SK-N-SH treated with all-trans-retinoic acid at 6 μM for 48 hours (cell line): Measurements from ENCODE around the gene LIN52.

Experiments
- ATAC-seq: fragments of 200-7000 bp; cut with Tn5 transposase; 3 replicates; pipeline ENCODE4 v1.9.1; 2020; ENCODE audit warnings: mild to moderate bottlenecking, moderate library complexity
- ARNTL ChIP-seq: fragments of 450-650 bp; formaldehyde crosslinking; IDR thresholded peaks from 2 replicates; pipeline ENCODE4 v1.5.0; 2020; ENCODE audit warnings: low read depth, mild to moderate bottlenecking, moderate library complexity, borderline replicate concordance
- BACH2 ChIP-seq: fragments of 250-450 bp; sonication (Bioruptor Pico); IDR thresholded peaks from 2 replicates; pipeline ENCODE4 v1.9.0; 2021; ENCODE audit warnings: mild to moderate bottlenecking, borderline replicate concordance
- CSDC2 ChIP-seq: fragments of 250-450 bp; sonication (Bioruptor Pico); IDR thresholded peaks from 2 replicates; pipeline ENCODE4 v1.5.0; 2020; ENCODE audit warnings: mild to moderate bottlenecking, moderate library complexity
- ESRRG ChIP-seq: fragments of 250-450 bp; sonication (Bioruptor Pico); IDR thresholded peaks from 2 replicates; pipeline ENCODE4 v1.6.1; 2021; ENCODE audit warnings: mild to moderate bottlenecking
- GLIS3 ChIP-seq: fragments of 250-450 bp; sonication (Bioruptor Pico); IDR thresholded peaks from 2 replicates; pipeline ENCODE4 v1.5.0; 2020; ENCODE audit warnings: mild to moderate bottlenecking, moderate library complexity
- ISL1 ChIP-seq: fragments of 250-450 bp; sonication (Bioruptor Pico); IDR thresholded peaks from 2 replicates; pipeline ENCODE4 v2.1.2; 2022; ENCODE audit warnings: mild to moderate bottlenecking, moderate library complexity
- OSR1 ChIP-seq: fragments of 250-450 bp; sonication (Bioruptor Pico); IDR thresholded peaks from 2 replicates; pipeline ENCODE4 v1.8.0; 2022; ENCODE audit warnings: moderate library complexity, mild to moderate bottlenecking, inconsistent platforms
- PPARA ChIP-seq: fragments of 250-450 bp; sonication (Bioruptor Pico); IDR thresholded peaks from 2 replicates; pipeline ENCODE4 v1.5.0; 2020; ENCODE audit warnings: mild to moderate bottlenecking, borderline replicate concordance
- RARB ChIP-seq: fragments of 250-450 bp; sonication (Bioruptor Pico); IDR thresholded peaks from 2 replicates; pipeline ENCODE4 v1.8.0; 2021; ENCODE audit warnings: mild to moderate bottlenecking, moderate library complexity
- SNAI2 ChIP-seq: fragments of 250-450 bp; sonication (Bioruptor Pico); IDR thresholded peaks from 2 replicates; pipeline ENCODE4 v1.5.0; 2020; ENCODE audit warnings: mild to moderate bottlenecking, moderate library complexity
- TCF4 ChIP-seq: fragments of 250-450 bp; sonication (Bioruptor Pico); IDR thresholded peaks from 2 replicates; pipeline ENCODE4 v1.8.0; 2021; ENCODE audit warnings: mild to moderate bottlenecking, moderate library complexity, borderline replicate concordance
- TOX ChIP-seq: fragments of 250-450 bp; sonication (Bioruptor Pico); IDR thresholded peaks from 2 replicates; pipeline ENCODE4 v1.8.0; 2021; ENCODE audit warnings: mild to moderate bottlenecking, moderate library complexity, borderline replicate concordance
- TSHZ2 ChIP-seq: fragments of 250-450 bp; sonication (Bioruptor Pico); IDR thresholded peaks from 2 replicates; pipeline ENCODE4 v1.5.0; 2020; ENCODE audit warnings: mild to moderate bottlenecking, moderate library complexity
- ZC3H10 ChIP-seq: fragments of 250-450 bp; sonication (Bioruptor Pico); IDR thresholded peaks from 2 replicates; pipeline ENCODE4 v1.5.1; 2021; ENCODE audit warnings: mild to moderate bottlenecking, moderate library complexity
- ZFP3 ChIP-seq: fragments of 250-450 bp; sonication (Bioruptor Pico); IDR thresholded peaks from 2 replicates; pipeline ENCODE4 v1.5.0; 2020; ENCODE audit warnings: mild to moderate bottlenecking, moderate library complexity
- ZFP30 ChIP-seq: fragments of 450-650 bp; formaldehyde crosslinking; IDR thresholded peaks from 2 replicates; pipeline ENCODE4 v1.5.0; 2022; ENCODE audit warnings: mild to moderate bottlenecking, moderate library complexity
- ZNF565 ChIP-seq: fragments of 450-650 bp; formaldehyde crosslinking; conservative IDR thresholded peaks from 2 replicates; pipeline ENCODE4 v1.5.0; 2020; ENCODE audit warnings: low read depth, mild to moderate bottlenecking, moderate library complexity
- ZNF70 ChIP-seq: fragments of 450-650 bp; formaldehyde crosslinking; IDR thresholded peaks from 2 replicates; pipeline ENCODE4 v1.5.0; 2020; ENCODE audit warnings: mild to moderate bottlenecking, moderate library complexity
- ZNF8 ChIP-seq: fragments of 450-650 bp; formaldehyde crosslinking; IDR thresholded peaks from 2 replicates; pipeline ENCODE4 v1.5.0; 2020; ENCODE audit warnings: mild to moderate bottlenecking, moderate library complexity
- TF ChIP-seq, protein P1 (sequence below): fragments of 250-450 bp; sonication (Bioruptor Pico); IDR thresholded peaks from 2 replicates; pipeline ENCODE4 v1.8.0; 2020; ENCODE audit warnings: mild to moderate bottlenecking, moderate library complexity, borderline replicate concordance
- TF ChIP-seq, protein P2 (sequence below): fragments of 250-450 bp; sonication (Bioruptor Pico); IDR thresholded peaks from 2 replicates; pipeline ENCODE4 v1.8.0; 2021; ENCODE audit warnings: low read depth, mild to moderate bottlenecking, moderate library complexity, borderline replicate concordance
- TF ChIP-seq, protein P3 (sequence below): fragments of 250-450 bp; sonication (Bioruptor Pico); IDR thresholded peaks from 2 replicates; pipeline ENCODE4 v1.5.1; 2021; ENCODE audit warnings: mild to moderate bottlenecking, moderate library complexity

The LIN52 gene

DNA sequence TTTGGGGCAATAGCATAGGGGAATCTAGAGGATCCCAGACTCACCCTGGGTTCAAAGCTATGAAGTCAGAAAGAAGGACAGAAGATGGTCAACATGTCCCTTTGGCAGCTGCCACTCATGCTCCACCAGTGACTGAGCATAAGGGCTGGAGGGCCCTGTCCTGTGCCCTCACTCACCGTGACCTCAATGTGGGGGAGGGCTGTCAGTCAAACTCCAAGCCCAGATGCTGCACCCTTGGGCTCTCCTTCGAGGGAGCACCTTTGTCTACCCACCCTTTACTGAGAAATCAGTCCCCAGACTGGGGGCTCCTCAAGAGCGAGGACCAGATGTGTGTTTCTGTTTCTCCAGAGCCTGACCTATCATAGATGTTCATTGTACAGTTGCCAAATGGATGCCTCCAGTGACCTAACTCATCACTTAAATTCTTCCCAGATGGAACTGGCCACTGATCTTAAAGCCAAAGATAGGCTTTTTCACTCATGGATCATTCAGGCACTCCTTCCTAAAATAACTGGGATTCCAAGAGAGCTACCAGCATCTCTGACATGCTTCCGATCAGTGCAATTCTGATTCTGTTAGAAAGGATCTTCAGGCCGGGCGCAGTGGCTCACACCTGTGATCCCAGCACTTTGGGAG is 127.3 kb downstream of the LIN52 start (continued):
- TF ChIP-seq, protein P1, sequence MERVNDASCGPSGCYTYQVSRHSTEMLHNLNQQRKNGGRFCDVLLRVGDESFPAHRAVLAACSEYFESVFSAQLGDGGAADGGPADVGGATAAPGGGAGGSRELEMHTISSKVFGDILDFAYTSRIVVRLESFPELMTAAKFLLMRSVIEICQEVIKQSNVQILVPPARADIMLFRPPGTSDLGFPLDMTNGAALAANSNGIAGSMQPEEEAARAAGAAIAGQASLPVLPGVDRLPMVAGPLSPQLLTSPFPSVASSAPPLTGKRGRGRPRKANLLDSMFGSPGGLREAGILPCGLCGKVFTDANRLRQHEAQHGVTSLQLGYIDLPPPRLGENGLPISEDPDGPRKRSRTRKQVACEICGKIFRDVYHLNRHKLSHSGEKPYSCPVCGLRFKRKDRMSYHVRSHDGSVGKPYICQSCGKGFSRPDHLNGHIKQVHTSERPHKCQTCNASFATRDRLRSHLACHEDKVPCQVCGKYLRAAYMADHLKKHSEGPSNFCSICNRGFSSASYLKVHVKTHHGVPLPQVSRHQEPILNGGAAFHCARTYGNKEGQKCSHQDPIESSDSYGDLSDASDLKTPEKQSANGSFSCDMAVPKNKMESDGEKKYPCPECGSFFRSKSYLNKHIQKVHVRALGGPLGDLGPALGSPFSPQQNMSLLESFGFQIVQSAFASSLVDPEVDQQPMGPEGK (CRISPR knock-in tag) = no peak
- TF ChIP-seq ZC3H10 (CRISPR knock-in tag) (no peak), OSR1 (no peak), BACH2 (CRISPR knock-in tag) (no peak), ZNF70 (no peak), ZNF565 (CRISPR knock-in tag) (no peak), ZFP3 (CRISPR knock-in tag) (no peak), TOX (CRISPR knock-in tag) (no peak), ARNTL (CRISPR knock-in tag) (no peak), RARB (CRISPR knock-in tag) (no peak), ZFP30 (CRISPR knock-in tag) (no peak), TCF4 (CRISPR knock-in tag) (no peak)
- TF ChIP-seq, protein P2, sequence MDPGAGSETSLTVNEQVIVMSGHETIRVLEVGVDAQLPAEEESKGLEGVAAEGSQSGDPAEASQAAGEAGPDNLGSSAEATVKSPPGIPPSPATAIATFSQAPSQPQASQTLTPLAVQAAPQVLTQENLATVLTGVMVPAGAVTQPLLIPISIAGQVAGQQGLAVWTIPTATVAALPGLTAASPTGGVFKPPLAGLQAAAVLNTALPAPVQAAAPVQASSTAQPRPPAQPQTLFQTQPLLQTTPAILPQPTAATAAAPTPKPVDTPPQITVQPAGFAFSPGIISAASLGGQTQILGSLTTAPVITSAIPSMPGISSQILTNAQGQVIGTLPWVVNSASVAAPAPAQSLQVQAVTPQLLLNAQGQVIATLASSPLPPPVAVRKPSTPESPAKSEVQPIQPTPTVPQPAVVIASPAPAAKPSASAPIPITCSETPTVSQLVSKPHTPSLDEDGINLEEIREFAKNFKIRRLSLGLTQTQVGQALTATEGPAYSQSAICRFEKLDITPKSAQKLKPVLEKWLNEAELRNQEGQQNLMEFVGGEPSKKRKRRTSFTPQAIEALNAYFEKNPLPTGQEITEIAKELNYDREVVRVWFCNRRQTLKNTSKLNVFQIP (CRISPR knock-in tag) = no peak

- ATAC-seq = no peak
- TF ChIP-seq PPARA (no peak), CSDC2 (CRISPR knock-in tag) (no peak), ZNF565 (CRISPR knock-in tag) (no peak), ZNF70 (no peak), ISL1 (CRISPR knock-in tag) (no peak), ZNF8 (no peak), SNAI2 (CRISPR knock-in tag) (no peak), BACH2 (CRISPR knock-in tag) (no peak), ZFP30 (CRISPR knock-in tag) (no peak), TSHZ2 (CRISPR knock-in tag) (no peak), ESRRG (CRISPR knock-in tag) (no peak), GLIS3 (CRISPR knock-in tag) (no peak), OSR1 (no peak), RARB (CRISPR knock-in tag) (no peak)
- TF ChIP-seq, protein P2 (CRISPR knock-in tag) = no peak
- TF ChIP-seq, protein P3, sequence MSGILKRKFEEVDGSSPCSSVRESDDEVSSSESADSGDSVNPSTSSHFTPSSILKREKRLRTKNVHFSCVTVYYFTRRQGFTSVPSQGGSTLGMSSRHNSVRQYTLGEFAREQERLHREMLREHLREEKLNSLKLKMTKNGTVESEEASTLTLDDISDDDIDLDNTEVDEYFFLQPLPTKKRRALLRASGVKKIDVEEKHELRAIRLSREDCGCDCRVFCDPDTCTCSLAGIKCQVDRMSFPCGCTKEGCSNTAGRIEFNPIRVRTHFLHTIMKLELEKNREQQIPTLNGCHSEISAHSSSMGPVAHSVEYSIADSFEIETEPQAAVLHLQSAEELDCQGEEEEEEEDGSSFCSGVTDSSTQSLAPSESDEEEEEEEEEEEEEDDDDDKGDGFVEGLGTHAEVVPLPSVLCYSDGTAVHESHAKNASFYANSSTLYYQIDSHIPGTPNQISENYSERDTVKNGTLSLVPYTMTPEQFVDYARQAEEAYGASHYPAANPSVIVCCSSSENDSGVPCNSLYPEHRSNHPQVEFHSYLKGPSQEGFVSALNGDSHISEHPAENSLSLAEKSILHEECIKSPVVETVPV (CRISPR knock-in tag) = no peak
These were observed 129.4 kb downstream of the LIN52 start for GRCh38 chr14:74213907-74214803.
